ENCODE results near the gene LMTK3. TPM values are rescaled to one million over a fixed set of nuclear protein-coding genes. Genes with fewer than 3 reads are reported as not detected.
"Not testable (repeated sequence)": the region's sequence is repeated elsewhere in the genome, so short reads cannot be mapped to it uniquely, and the experiment has no call there.

LMTK3 gene
- total and polyA plus RNA-seq, 2 experiments from 2014 or later, result 0.22 TPM; not detected in 1

DNA sequence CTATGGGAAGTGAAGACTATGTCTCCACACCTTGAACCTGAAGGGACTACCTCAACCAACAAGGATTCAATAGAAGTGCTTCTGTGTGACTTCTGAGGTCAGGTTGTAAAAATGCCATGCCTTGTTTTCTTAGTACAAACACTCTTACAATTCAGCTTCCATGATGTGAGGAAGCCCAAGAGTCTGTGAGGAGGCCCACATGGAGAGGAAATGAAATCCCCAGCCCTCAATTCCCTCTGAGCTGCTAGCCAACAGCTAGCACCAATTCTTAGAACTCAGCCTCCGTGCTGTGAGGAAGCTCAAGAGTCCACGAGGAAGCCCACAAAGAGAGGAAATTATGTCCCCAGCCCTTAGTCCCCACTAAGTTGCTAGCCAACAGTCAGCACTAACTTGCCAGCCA is 12.6 kb upstream of the LMTK3 start:
- 43 to 55% methylated on average over 2 of the region's 2 CpGs for WGBS, 2 experiments (ENCODE audit: low coverage in 1 of 2, low lambda C conversion rate in 2 of 2, missing lambda C conversion rate in 2 of 2)
- no peaks in the 10 kb centered on the region for H3K9me2 ChIP-seq (ENCODE audit: insufficient read depth)
- no peaks in the 10 kb centered on the region for H3K36me3 ChIP-seq (ENCODE audit: low read depth)
- H3K4me2 ChIP-seq (ENCODE audit: unreplicated experiment), result no peak overlapping the region
- no peaks in the 10 kb centered on the region; the same call in 1 of the 2 replicates for H3K27me3 ChIP-seq (replicated peaks; ENCODE audit: insufficient read depth)
- TF ChIP-seq EZH2 (IDR thresholded peaks at IDR 0.05; ENCODE audit: insufficient read depth, poor library complexity, severe bottlenecking) (no peak), EZH2phosphoT487 (IDR thresholded peaks at IDR 0.05; ENCODE audit: insufficient read depth, low read depth) (no peak)
- H3K27ac ChIP-seq, result no peak overlapping the region
- no peaks in the 10 kb centered on the region for H3K9me3 ChIP-seq (ENCODE audit: low read depth)
- no peak overlapping the region for H3K4me3 ChIP-seq
- no peaks in the 10 kb centered on the region for H3F3A ChIP-seq (ENCODE audit: insufficient read depth)
- DNase-seq, result no peak
- no peaks in the 10 kb centered on the region for H3K79me2 ChIP-seq (ENCODE audit: insufficient read depth)
- H3K9ac ChIP-seq, result no peak overlapping the region
- H3K4me1 ChIP-seq (ENCODE audit: insufficient read depth), result no peaks in the 10 kb centered on the region
- H4K20me1 ChIP-seq (ENCODE audit: insufficient read depth), result no peaks in the 10 kb centered on the region
- in situ Hi-C loops (cut with MboI), result no loop called here
- H2AFZ ChIP-seq, result no peak overlapping the region

GRCh38 chr19:48520134-48520533 is 8.5 kb upstream of the LMTK3 start:
- WGBS, 2 experiments (ENCODE audit: low coverage in 1 of 2, low lambda C conversion rate in 2 of 2, missing lambda C conversion rate in 2 of 2), result 84 to 89% methylated on average over 4 of the region's 4 CpGs
- TF ChIP-seq EZH2 (IDR thresholded peaks at IDR 0.05; ENCODE audit: insufficient read depth, poor library complexity, severe bottlenecking) (no peak), EZH2phosphoT487 (IDR thresholded peaks at IDR 0.05; ENCODE audit: insufficient read depth, low read depth) (no peak)
- no peak overlapping the region for H3K27ac ChIP-seq
- H3K79me2 ChIP-seq (ENCODE audit: insufficient read depth), result no peaks in the 10 kb centered on the region
- H3K4me1 ChIP-seq (ENCODE audit: insufficient read depth), result no peaks in the 10 kb centered on the region
- no peak overlapping the region for H3K9ac ChIP-seq
- DNase-seq, result no peak
- no peak overlapping the region for H3K4me3 ChIP-seq
- no peaks in the 10 kb centered on the region for H3F3A ChIP-seq (ENCODE audit: insufficient read depth)
- H3K27me3 ChIP-seq (replicated peaks; ENCODE audit: insufficient read depth), result no peaks in the 10 kb centered on the region; the same call in 1 of the 2 replicates
- H3K9me2 ChIP-seq (ENCODE audit: insufficient read depth), result no peaks in the 10 kb centered on the region
- H3K9me3 ChIP-seq (ENCODE audit: low read depth), result no peaks in the 10 kb centered on the region
- H4K20me1 ChIP-seq (ENCODE audit: insufficient read depth), result no peaks in the 10 kb centered on the region
- in situ Hi-C loops (cut with MboI), result no loop called here
- H3K36me3 ChIP-seq (ENCODE audit: low read depth), result no peaks in the 10 kb centered on the region
- H3K4me2 ChIP-seq (ENCODE audit: unreplicated experiment), result no peak overlapping the region
- H2AFZ ChIP-seq, result no peak overlapping the region

- H3K27ac ChIP-seq; H3K9ac ChIP-seq; H3K9me2 ChIP-seq (ENCODE audit: insufficient read depth); H3K4me3 ChIP-seq; H3F3A ChIP-seq (ENCODE audit: insufficient read depth); H3K9me3 ChIP-seq (ENCODE audit: low read depth); H3K4me1 ChIP-seq (ENCODE audit: insufficient read depth); DNase-seq; H4K20me1 ChIP-seq (ENCODE audit: insufficient read depth); H3K4me2 ChIP-seq (ENCODE audit: unreplicated experiment); H2AFZ ChIP-seq; H3K36me3 ChIP-seq (ENCODE audit: low read depth); H3K27me3 ChIP-seq (replicated peaks; ENCODE audit: insufficient read depth); H3K79me2 ChIP-seq (ENCODE audit: insufficient read depth); in situ Hi-C loops (cut with MboI): not testable (repeated sequence)
- WGBS, 2 experiments (ENCODE audit: low coverage in 1 of 2, low lambda C conversion rate in 2 of 2, missing lambda C conversion rate in 2 of 2), result 86 to 88% methylated on average over 4 of the region's 4 CpGs
These were observed 7.8 kb upstream of the LMTK3 start for GRCh38 chr19:48519426-48519825.

DNA sequence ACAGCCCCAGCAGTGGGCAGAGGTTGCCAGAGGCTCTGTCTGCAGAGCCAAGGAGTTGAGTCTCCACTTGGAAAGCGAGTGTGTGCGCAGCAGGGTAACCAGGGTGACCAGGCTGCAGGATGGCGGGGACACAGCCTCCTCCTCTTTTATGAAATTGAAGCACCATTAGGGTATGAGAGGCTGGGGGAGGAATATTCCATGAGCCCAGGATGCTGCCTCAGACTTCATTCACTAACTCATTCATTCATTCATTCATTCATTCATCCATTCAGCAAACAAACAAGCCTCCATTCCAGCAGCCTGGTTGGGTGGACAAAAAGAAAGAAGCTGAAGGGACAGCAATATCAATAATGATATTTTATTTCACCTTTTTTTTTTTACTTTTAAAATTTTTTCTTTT is 6.6 kb upstream of the LMTK3 start:
- no peak overlapping the region for H2AFZ ChIP-seq
- no peaks in the 10 kb centered on the region for H3K36me3 ChIP-seq (ENCODE audit: low read depth)
- 69 to 72% methylated on average over 3 of the region's 3 CpGs for WGBS, 2 experiments (ENCODE audit: low coverage in 1 of 2, low lambda C conversion rate in 2 of 2, missing lambda C conversion rate in 2 of 2)
- TF ChIP-seq EZH2 (IDR thresholded peaks at IDR 0.05; ENCODE audit: insufficient read depth, poor library complexity, severe bottlenecking), result no peak
- no peak for TF ChIP-seq EZH2phosphoT487 (IDR thresholded peaks at IDR 0.05; ENCODE audit: insufficient read depth, low read depth)
- no peak overlapping the region for H3K4me2 ChIP-seq (ENCODE audit: unreplicated experiment)
- no peak for DNase-seq
- no peaks in the 10 kb centered on the region for H3K4me1 ChIP-seq (ENCODE audit: insufficient read depth)
- no peaks in the 10 kb centered on the region for H3F3A ChIP-seq (ENCODE audit: insufficient read depth)
- H4K20me1 ChIP-seq (ENCODE audit: insufficient read depth), result no peaks in the 10 kb centered on the region
- H3K9me3 ChIP-seq (ENCODE audit: low read depth), result no peaks in the 10 kb centered on the region
- H3K27me3 ChIP-seq (replicated peaks; ENCODE audit: insufficient read depth), result peaks cover under 1% of the 10 kb centered on the region; the same call in 1 of the 2 replicates
- H3K79me2 ChIP-seq (ENCODE audit: insufficient read depth), result no peaks in the 10 kb centered on the region
- no peak overlapping the region for H3K27ac ChIP-seq
- H3K9ac ChIP-seq, result no peak overlapping the region
- no peaks in the 10 kb centered on the region for H3K9me2 ChIP-seq (ENCODE audit: insufficient read depth)
- no peak overlapping the region for H3K4me3 ChIP-seq
- in situ Hi-C loops (cut with MboI), result no loop called here

DNA sequence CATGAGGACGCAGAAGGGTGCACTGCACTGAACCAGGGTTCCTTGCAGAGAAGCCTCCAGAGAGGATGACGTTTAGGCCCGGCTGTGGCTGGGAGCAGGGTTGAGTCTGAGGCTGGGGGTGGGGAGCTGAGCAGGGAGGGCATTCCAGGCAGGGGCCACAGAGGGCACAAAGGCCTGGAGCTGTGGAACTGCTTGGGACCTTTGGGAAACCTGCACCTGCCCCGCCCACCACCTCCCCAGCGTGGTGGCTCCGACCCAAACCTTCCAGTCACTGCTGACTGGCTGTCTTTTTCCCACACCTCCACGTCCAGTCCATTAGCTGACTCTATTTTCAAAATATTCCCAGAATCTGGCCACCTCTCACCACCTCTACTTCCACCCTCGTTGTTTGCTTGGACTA is 4.9 kb upstream of the LMTK3 start:
- H3K9me3 ChIP-seq (ENCODE audit: low read depth), result no peaks in the 10 kb centered on the region
- no peak overlapping the region for H3K4me3 ChIP-seq
- H3K9me2 ChIP-seq (ENCODE audit: insufficient read depth), result no peaks in the 10 kb centered on the region
- no peak overlapping the region for H2AFZ ChIP-seq
- peaks cover 9% of the 10 kb centered on the region; the same call in 1 of the 2 replicates for H3K27me3 ChIP-seq (replicated peaks; ENCODE audit: insufficient read depth)
- no peaks in the 10 kb centered on the region for H3K36me3 ChIP-seq (ENCODE audit: low read depth)
- no peaks in the 10 kb centered on the region for H3K79me2 ChIP-seq (ENCODE audit: insufficient read depth)
- no peak for TF ChIP-seq EZH2phosphoT487 (IDR thresholded peaks at IDR 0.05; ENCODE audit: insufficient read depth, low read depth)
- no peak for TF ChIP-seq EZH2 (IDR thresholded peaks at IDR 0.05; ENCODE audit: insufficient read depth, poor library complexity, severe bottlenecking)
- no peak overlapping the region for H3K27ac ChIP-seq
- 68 to 74% methylated on average over 8 of the region's 8 CpGs for whole genome bisulfite sequencing, 2 experiments (ENCODE audit: low coverage in 1 of 2, low lambda C conversion rate in 2 of 2, missing lambda C conversion rate in 2 of 2)
- H4K20me1 ChIP-seq (ENCODE audit: insufficient read depth), result no peaks in the 10 kb centered on the region
- H3F3A ChIP-seq (ENCODE audit: insufficient read depth), result no peaks in the 10 kb centered on the region
- in situ Hi-C loops (cut with MboI), result no loop called here
- no peak for DNase-seq
- H3K4me1 ChIP-seq (ENCODE audit: insufficient read depth), result no peaks in the 10 kb centered on the region
- H3K9ac ChIP-seq, result no peak overlapping the region
- no peak overlapping the region for H3K4me2 ChIP-seq (ENCODE audit: unreplicated experiment)

Measured in GM23248 (cell line).